ENCODE results near the gene CYP2D6. TPM values are rescaled to one million over a fixed set of nuclear protein-coding genes. Genes with fewer than 3 reads are reported as not detected.
"Not testable (repeated sequence)": the region's sequence is repeated elsewhere in the genome, so short reads cannot be mapped to it uniquely, and the experiment has no call there.

The CYP2D6 gene
- polyA plus RNA-seq, 6 donors from 2014 or later: 0.14 to 0.61 TPM; not detected in 4

DNA sequence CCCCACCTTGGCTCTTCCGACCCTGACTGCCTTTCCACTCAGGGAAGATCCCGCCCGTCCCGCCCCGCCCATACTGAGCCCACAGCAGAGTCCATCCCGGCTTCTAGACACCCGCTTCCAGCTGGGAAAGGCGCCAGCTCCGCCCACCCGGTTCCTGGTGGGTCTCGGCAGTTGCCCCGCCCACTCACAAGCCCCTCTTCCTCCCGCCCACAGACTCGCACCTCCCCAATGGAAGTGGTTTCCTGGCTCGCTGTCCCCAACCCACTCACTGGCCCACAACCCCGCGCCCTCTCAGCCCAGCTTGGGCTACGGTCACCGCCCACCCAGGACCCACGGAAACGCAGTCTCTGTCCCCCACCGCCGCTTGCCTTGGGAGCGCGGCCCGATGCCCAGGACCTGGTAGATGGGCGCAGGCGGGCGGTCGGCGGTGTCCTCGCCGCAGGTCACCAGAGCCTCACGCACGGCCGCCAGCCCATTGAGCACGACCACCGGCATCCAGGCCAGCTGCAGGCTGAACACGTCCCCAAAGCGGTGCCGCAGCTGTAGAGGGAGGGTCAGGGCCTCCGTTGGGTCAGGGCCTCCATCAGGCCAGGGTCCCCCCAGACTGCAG is 22.2 kb upstream of the CYP2D6 start:
- no peaks in the 10 kb centered on the region for H3K27me3 Mint-ChIP-seq
- no peak overlapping the region for H3K27ac Mint-ChIP-seq
- peaks cover 12 to 14% of the 10 kb centered on the region in 2 donors for H3K36me3 Mint-ChIP-seq
- H3K9me3 Mint-ChIP-seq: no peaks in the 10 kb centered on the region
- DNase-seq (no peak), ATAC-seq (ENCODE audit: low read depth in 2 of 2) (no peak)
- no peak overlapping the region for H3K4me3 Mint-ChIP-seq
- H3K4me1 Mint-ChIP-seq: no peaks in the 10 kb centered on the region

DNA sequence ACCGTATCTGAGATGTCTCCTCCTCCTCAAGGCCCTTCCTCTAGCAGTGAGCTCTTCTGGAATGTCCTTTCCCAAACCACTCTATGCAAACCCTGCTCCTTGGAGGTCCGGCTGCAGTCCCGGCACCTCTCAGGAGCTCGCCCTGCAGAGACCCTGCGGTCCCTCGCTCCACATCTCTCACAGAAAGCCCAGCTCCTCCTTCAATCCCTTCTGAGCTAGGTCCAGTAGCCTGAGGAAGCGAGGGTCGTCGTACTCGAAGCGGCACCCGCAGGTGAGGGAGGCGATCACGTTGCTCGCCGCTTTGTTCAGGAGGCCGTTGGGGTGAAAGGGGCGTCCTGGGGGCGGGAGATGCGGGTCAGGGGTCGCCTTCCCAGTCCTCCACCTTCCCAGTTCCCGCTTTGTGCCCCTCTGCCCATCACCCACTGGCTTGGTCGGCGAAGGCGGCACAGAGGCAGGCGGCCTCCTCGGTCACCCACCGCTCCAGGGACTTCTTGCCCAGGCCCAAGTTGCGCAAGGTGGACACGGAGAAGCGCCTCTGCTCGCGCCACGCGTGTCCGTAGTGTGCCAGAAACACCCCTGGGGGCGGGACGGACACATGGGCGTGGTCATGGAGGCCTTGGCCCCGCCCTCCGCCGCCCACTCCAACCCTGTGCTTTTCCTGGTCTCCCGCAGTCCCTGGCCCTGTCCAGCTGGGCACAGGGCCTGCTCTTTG is 21.5 kb upstream of the CYP2D6 start:
- Mint-ChIP-seq H3K36me3 (peaks cover 7 to 14% of the 10 kb centered on the region in 2 donors), H3K27me3 (no peaks in the 10 kb centered on the region), H3K27ac (peak overlapping the region in 1 of 6 donors; percentile 95), H3K9me3 (no peaks in the 10 kb centered on the region), H3K4me1 (no peaks in the 10 kb centered on the region), H3K4me3 (no peak overlapping the region)
- DNase-seq (no peak), ATAC-seq (ENCODE audit: low read depth in 2 of 2) (no peak)

DNA sequence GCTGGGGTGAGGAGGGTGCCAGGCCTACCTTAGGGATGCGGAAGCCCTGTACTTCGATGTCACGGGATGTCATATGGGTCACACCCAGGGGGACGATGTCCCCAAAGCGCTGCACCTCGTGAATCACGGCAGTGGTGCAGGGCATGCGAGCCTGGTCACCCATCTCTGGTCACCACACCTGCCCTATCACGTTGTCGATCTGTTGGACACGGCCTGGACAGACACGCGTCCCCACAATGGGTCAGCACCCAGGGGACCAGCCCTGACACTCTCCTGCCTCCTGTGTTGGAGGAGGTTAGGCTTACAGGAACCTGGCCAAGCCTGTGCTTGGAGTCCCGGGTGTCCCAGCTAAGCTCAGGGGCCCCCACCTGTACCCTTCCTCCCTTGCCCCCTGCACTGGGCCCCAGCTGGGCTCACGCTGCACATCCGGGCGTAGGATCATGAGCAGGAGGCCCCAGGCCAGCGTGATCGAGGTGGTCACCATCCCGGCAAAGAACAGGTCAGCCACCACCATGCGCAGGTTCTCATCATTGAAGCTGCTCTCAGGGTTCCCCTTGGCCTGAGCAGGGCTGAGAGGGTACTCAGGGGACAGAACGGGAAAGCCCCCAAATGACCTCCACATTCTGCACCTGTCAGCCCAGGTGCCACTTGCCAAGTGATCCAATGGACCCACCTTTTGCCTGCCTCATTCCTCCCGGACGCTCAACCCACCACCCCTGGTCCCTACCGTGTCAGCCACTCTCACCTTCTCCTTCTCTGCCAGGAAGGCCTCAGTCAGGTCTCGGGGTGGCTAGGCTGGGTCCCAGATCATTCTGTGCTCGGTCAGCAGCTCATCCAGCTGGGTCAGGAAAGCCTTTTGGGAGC is 20.3 kb upstream of the CYP2D6 start:
- H3K27me3 Mint-ChIP-seq: no peaks in the 10 kb centered on the region
- H3K4me3 Mint-ChIP-seq: no peak overlapping the region
- H3K27ac Mint-ChIP-seq: peak overlapping the region in 2 of 6 donors; percentile 24 to 82
- H3K9me3 Mint-ChIP-seq: no peaks in the 10 kb centered on the region
- H3K36me3 Mint-ChIP-seq: peaks cover 4 to 14% of the 10 kb centered on the region in 2 donors
- ATAC-seq (ENCODE audit: low read depth in 2 of 2) (no peak), DNase-seq (no peak)
- no peaks in the 10 kb centered on the region for H3K4me1 Mint-ChIP-seq

GRCh38 chr22:42149798-42150197 is 19.2 kb upstream of the CYP2D6 start:
- not testable (repeated sequence) for H3K4me3 Mint-ChIP-seq; H3K4me1 Mint-ChIP-seq; DNase-seq; H3K27ac Mint-ChIP-seq; ATAC-seq (ENCODE audit: low read depth in 2 of 2); H3K9me3 Mint-ChIP-seq; H3K27me3 Mint-ChIP-seq; H3K36me3 Mint-ChIP-seq

GRCh38 chr22:42145175-42145574 is 14.6 kb upstream of the CYP2D6 start:
- peak overlapping the region in 1 of 6 donors; percentile 82 for H3K27ac Mint-ChIP-seq
- H3K4me1 Mint-ChIP-seq: no peaks in the 10 kb centered on the region
- peaks cover 0 to 8% of the 10 kb centered on the region in 2 donors for H3K36me3 Mint-ChIP-seq
- ATAC-seq (ENCODE audit: low read depth in 2 of 2): no peak
- no peaks in the 10 kb centered on the region for H3K9me3 Mint-ChIP-seq
- no peak for DNase-seq
- H3K4me3 Mint-ChIP-seq: no peak overlapping the region
- H3K27me3 Mint-ChIP-seq: no peaks in the 10 kb centered on the region

DNA sequence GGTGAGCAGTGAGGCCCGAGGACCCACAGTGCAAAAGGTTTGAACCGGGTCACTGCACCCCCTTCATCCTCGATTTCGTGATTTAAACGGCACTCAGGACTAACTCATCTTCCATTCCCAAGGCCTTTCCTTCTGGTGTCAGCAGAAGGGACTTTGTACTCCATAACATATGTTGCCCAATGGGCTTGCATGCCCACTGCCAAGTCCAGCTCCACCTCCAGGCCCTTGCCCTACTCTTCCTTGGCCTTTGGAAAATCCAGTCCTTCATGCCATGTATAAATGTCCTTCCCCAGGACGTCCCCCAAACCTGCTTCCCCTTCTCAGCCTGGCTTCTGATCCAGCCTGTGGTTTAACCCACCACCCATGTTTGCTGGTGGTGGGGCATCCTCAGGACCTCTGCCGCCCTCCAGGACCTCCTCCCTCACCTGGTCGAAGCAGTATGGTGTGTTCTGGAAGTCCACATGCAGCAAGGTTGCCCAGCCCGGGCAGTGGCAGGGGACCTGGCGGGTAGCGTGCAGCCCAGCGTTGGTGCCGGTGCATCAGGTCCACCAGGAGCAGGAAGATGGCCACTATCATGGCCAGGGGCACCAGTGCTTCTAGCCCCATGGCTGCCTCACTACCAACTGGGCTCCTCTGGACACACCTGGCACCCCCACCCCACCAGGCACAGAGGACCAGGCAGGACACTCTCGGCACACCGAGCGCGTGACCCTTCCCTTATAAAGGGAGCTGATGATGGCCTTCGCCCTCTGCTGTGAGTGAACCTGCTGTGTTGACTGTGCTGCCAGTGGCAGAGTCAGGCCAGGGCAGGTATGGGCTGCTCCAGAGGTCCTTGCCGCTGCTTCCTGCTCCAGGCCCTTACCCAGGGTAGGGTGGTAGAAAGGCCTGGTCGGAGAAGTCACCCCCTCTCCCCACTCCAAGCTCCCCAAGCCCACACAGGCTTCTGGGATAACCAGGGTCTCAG is 13.5 kb upstream of the CYP2D6 start:
- H3K27ac Mint-ChIP-seq; ATAC-seq (ENCODE audit: low read depth in 2 of 2); H3K9me3 Mint-ChIP-seq; H3K4me1 Mint-ChIP-seq; H3K27me3 Mint-ChIP-seq; H3K4me3 Mint-ChIP-seq; DNase-seq: not testable (repeated sequence)
- H3K36me3 Mint-ChIP-seq: peaks cover 0 to 18% of the 10 kb centered on the region in 2 donors

GRCh38 chr22:42142771-42143461 is 12.3 kb upstream of the CYP2D6 start:
- H3K9me3 Mint-ChIP-seq: no peaks in the 10 kb centered on the region
- H3K4me3 Mint-ChIP-seq: no peak overlapping the region
- H3K36me3 Mint-ChIP-seq: peaks cover 0 to 20% of the 10 kb centered on the region in 2 donors
- no peaks in the 10 kb centered on the region for H3K27me3 Mint-ChIP-seq
- H3K27ac Mint-ChIP-seq: no peak overlapping the region
- no peak for DNase-seq
- no peaks in the 10 kb centered on the region for H3K4me1 Mint-ChIP-seq
- ATAC-seq (ENCODE audit: low read depth in 2 of 2): no peak

- H3K9me3 Mint-ChIP-seq; ATAC-seq (ENCODE audit: low read depth in 2 of 2); H3K4me1 Mint-ChIP-seq; H3K4me3 Mint-ChIP-seq; H3K27me3 Mint-ChIP-seq; DNase-seq: not testable (repeated sequence)
- Mint-ChIP-seq H3K36me3 (peaks cover 0 to 20% of the 10 kb centered on the region in 2 donors), H3K27ac (peak overlapping the region in 1 of 6 donors; percentile 76)
Observed at GRCh38 chr22:42141307-42142057, 10.9 kb upstream of the CYP2D6 start.

DNA sequence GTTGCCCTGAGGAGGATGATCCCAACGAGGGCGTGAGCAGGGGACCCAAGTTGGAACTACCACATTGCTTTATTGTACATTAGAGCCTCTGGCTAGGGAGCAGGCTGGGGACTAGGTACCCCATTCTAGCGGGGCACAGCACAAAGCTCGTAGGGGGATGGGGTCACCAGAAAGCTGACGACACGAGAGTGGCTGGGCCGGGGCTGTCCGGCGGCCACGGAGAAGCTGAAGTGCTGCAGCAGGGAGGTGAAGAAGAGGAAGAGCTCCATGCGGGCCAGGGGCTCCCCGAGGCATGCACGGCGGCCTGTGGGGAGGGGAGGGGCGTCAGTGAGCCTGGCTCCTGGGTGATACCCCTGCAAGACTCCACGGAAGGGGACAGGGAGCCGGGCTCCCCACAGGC is 9.5 kb upstream of the CYP2D6 start:
- not testable (repeated sequence) for H3K9me3 Mint-ChIP-seq; H3K4me3 Mint-ChIP-seq; H3K27me3 Mint-ChIP-seq; H3K4me1 Mint-ChIP-seq; DNase-seq; ATAC-seq (ENCODE audit: low read depth in 2 of 2)
- Mint-ChIP-seq H3K36me3 (peaks cover 0 to 20% of the 10 kb centered on the region in 2 donors), H3K27ac (peak overlapping the region in 1 of 6 donors; percentile 20)

DNA sequence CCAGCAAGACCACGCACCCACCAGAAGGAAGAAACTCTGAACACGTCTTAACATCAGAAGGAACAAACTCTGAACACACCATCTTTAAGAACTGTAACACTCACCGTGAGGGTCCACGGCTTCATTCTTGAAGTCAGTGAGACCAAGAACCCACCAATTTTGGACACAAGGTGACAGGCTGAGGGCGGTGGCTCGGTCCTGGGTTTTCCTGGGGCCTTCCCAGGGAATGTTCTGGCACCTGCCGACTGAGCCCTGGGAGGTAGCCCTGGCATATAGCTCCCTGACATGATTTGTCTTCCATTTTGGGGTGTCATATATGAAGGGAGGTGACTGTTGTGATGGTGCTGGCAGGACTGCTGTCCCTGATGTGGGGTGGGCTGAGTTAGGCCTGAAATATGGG is 8.9 kb upstream of the CYP2D6 start:
- ATAC-seq (ENCODE audit: low read depth in 2 of 2): not testable (repeated sequence)

DNA sequence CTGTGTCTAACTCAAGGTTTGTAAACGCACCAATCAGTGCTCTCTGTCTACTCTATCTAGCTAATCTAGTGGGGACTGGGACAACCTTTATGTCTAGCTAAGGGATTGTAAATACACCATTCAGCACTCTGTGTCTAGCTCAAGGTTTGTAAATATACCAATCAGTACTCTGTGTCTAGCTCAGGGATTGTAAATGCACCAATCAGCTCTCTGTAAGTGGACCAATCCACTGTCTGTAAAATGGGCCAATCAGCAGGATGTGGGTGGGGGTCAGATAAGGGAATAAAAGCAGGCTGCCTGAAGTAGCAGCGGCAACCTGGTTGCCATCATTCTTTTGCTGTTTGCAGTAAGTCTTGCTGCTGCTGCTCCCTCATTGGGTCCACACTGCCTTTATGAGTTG is 8.4 kb upstream of the CYP2D6 start:
- Mint-ChIP-seq H3K4me1 (no peaks in the 10 kb centered on the region), H3K9me3 (no peaks in the 10 kb centered on the region), H3K4me3 (no peak overlapping the region), H3K27ac (peak overlapping the region in 1 of 6 donors; percentile 81), H3K36me3 (peaks cover 0 to 20% of the 10 kb centered on the region in 2 donors), H3K27me3 (no peaks in the 10 kb centered on the region)
- ATAC-seq (ENCODE audit: low read depth in 2 of 2) (no peak), DNase-seq (no peak)

More for the DNA sequence above, 8.9 kb upstream of the CYP2D6 start:
- not testable (repeated sequence) for H3K27me3 Mint-ChIP-seq, DNase-seq, H3K4me1 Mint-ChIP-seq, H3K4me3 Mint-ChIP-seq, H3K9me3 Mint-ChIP-seq
- Mint-ChIP-seq H3K36me3 (peaks cover 0 to 20% of the 10 kb centered on the region in 2 donors), H3K27ac (peak overlapping the region in 1 of 6 donors; percentile 81)

Data from naive B cell (primary cell).